SIG-M5 treated with dmso at 0.1 percent for 504 hours (cell line): ENCODE data around the gene KIF26B.
"Not testable (repeated sequence)": the region's sequence is repeated elsewhere in the genome, so short reads cannot be mapped to it uniquely, and the experiment has no call there.

Experiments used
- DNase-seq: peaks from one replicate; lab custom pipeline; 2025; ENCODE audit not compliant: unreplicated experiment; lab: John Stamatoyannopoulos, UW

The KIF26B gene

DNA sequence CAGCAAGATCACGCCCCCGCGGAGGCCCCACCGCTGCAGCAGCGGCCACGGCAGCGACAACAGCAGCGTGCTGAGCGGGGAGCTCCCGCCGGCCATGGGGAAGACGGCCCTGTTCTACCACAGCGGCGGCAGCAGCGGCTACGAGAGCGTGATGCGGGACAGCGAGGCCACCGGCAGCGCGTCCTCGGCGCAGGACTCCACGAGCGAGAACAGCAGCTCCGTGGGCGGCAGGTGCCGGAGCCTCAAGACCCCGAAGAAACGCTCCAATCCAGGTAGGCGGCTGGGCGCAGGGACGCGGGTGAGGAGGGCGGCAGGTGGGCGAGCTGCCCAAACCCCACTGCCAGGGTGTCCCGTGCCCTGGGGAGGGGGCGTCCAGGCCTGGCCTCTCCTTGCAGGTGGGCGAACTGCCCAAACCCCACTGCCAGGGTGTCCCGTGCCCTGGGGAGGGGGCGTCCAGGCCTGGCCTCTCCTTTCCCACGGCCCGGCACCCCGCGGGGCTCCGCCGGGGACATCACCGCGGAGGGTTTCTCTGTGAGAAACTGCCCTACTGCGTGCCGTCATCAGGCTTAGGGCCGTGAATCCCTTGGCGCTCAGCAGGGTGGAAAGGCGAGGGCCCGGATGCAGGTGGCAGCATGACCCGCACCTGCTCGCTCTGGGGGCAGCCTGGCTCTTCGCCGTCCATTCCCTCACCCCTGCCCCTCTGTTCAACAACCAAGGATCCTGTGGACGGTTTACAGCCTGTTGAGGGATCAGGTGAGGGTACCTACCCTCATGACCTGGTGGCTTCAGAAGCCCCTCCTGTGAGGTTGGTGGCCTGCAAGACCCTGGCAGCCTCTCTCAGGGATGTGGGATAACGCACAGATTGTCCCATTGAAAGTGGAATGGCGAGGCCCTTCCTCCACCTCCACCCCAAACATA, 534.0 kb downstream of the KIF26B start:
- DNase-seq: no peak

DNA sequence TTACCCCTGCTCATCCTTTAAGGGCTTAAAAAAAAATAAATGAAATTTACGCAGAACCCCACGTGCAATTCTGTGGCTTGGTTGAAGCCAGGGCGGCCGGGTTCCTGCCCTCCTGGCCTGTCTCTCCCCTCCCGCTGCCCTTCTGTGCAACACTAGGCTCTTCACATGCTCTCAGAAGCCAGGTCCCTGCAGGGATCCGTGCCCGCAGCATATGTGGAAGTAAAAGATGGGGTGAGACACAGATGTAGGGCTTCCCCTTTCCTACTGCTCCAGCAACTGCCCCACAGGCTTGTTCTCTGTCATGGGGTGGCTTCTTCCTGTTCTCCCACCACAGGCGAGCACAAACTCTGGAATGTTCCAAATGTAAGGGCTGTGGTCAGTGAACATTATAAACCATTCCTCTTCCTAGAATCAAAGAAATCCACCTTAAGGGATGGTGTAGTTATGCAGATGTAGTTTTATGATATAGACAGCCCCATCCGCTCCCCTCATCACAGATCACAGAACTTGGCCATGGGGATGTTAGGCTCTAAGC, 535.4 kb downstream of the KIF26B start:
- DNase-seq: peak; percentile 57

GRCh38 chr1:245690946-245691541, 536.3 kb downstream of the KIF26B start:
- no peak for DNase-seq

DNA sequence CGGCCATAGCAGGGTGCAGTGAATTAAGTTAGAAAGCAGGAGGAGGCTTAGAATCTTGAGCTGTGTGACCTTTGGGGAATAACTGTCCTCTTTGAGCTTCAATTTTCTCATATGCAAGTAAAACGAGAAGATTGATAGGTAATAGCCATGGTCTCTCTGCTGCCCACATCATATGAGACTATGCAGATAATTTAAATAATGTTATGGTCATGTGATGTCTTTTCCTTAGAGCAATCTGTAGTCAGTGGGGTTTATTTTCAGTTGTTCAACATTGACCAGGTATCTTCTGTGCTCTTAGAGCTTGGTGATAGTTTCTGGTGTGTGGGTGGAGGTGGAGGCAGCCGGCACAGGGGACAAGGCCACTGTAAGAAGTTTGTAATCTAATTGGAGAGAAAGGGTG, 537.1 kb downstream of the KIF26B start:
- no peak for DNase-seq

GRCh38 chr1:245692318-245692717, 537.5 kb downstream of the KIF26B start:
- DNase-seq: no peak

- DNase-seq: no peak
Measured at GRCh38 chr1:245693116-245693793, 538.5 kb downstream of the KIF26B start.

- no peak for DNase-seq
Measured at GRCh38 chr1:245693941-245694752, 539.4 kb downstream of the KIF26B start.

DNA sequence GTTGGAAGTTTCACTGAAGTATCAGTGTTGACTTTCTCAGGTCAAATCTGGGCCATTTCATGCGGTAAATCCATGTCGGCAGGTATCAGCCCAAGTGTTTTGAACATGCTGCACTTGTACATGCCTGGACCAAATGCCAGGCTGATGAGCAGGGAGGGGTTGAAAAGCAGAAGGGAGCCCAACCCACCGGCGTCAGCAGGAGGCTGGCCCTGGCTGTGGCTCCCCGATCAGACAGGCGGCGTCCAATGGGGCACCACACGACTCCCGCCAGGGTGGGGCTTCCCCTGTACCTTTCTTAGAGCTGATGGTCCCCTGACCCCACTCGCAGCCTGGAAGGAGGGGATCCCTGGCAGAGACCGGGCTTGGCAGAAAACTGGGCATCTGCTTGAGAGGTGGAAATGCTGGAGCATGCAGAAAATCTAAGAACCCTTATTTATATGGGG, 540.0 kb downstream of the KIF26B start:
- no peak for DNase-seq

DNA sequence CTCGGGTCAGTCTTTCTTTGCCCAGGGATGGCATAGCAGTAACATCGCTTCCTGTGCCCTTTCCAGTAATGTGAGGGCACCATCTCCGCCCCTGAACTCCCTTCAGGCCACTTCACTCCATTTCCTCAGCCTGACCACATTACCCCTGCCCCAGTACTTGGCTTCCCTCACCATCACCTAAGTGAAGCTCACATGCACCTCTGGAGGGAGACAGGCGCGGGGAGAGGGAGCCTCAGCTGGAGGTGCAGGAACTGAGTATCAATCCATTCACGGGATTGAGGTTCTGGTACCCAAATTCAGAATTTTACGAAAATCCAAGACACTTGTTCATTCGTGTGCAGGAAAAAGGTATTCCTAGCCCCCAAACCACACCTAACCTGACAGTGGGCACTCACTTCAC, 540.4 kb downstream of the KIF26B start:
- DNase-seq: no peak

DNA sequence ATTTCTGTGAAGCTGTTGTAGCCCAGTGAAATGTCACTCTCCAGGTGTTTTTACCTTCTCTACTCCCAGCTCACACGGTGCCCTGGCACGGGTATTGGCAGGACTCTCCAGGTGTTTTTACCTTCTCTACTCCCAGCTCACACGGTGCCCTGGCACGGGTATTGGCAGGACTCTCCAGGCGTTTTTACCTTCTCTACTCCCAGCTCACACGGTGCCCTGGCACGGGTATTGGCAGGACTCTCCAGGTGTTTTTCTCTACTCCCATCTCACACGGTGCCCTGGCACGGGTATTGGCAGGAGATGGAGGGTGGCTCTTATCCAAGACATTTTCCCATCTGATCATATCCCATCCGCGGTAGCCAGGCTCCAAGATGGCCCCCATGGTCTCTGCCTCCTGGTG, 540.9 kb downstream of the KIF26B start:
- DNase-seq: not testable (repeated sequence)

DNA sequence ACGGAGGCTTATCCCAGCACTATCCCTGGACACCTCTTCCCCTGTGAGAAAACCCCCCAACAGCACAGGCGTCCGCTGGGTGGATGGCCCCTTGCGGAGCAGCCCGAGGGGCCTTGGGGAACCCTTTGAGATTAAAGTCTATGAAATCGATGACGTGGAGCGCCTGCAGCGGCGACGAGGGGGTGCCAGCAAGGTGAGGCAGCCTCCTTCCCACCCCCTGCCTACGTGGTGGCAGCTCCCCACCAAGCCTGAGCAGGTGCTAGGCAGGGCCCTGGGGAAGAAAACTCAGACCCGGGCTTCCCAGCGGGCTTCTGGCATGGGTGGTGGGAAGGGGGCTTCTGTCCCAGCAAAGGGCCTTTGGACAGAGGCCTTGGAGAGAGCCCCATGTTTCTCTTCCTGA, 543.3 kb downstream of the KIF26B start:
- no peak for DNase-seq

- DNase-seq: no peak
Measured at GRCh38 chr1:245698860-245699259, 544.1 kb downstream of the KIF26B start.

DNA sequence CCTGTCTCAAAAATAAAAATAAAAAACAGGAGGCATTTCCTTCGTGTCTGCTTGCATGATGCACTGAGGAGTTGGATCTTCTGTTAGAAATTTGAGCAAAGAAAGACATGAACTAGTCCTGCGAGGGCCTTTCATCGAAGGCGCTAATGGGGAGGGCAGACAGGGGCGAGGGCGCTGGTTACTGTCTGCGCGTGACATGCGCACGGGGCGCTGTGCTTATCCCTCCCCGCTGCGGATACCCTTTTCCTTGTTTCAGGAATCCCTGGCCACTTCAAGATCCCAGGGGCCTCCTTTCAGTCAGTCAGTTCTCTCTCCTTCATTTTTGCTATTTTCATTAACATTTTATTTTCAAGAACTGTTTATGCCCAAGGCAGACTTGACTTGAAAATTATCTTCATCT, 545.8 kb downstream of the KIF26B start:
- no peak for DNase-seq

DNA sequence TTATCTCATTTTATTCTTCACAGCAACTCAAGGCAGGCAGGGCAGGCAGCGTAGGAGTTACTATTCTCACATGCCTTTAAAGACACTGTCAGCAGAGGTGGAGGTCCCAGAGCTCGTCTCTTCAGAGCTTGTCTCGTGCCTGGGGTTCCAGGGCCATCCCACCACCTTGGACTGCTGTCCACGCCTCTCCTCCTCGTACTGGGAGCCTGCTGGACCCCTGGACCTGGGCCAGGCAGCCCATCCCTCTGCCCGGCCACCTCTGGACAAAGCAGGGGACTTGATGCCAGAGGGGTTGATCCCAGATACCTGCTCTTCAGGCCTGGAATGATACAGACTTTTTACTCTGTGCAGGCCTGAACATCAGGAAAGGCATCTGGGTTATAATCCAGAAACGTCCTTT, 546.8 kb downstream of the KIF26B start:
- DNase-seq: no peak

DNA sequence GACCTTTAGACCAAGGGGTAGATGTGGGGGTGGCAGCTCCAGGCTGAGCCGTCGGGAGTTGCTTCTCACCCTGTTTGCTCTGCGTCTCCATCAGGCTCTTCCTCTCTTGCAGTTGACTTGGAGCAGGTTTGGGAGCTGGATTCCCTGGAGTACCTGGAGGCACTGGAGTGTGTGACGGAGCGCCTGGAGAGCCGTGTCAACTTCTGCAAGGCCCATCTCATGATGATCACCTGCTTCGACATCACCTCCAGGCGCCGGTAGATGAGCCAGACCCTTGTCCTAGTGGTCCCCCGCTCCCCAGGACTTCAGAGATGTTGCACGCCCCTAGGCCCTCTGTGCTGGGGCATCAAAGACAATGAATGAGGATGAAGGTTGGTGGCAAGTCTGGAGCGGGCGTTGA, 547.6 kb downstream of the KIF26B start:
- DNase-seq: no peak

DNA sequence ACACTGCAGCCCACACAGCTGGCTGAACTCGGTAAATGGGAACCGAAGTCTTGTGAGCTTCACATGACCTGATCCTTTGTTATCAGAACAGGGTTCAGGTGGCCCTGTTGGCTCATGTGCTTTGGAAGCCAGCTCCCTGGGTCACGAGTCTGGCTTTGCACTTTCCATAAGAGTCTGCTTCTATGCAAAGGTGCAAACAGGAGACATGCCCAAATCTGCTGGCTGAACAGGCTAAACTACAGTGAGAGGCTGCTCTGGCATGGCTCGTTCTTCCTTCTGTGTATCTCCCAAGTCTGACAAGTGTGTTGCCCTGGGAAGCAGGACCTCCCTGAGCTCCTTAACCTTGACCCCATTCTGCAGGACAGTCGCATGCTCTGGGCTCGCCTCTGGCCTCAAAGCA, 549.6 kb downstream of the KIF26B start:
- no peak for DNase-seq

GRCh38 chr1:245704765-245705164, 550.0 kb downstream of the KIF26B start:
- DNase-seq: no peak

DNA sequence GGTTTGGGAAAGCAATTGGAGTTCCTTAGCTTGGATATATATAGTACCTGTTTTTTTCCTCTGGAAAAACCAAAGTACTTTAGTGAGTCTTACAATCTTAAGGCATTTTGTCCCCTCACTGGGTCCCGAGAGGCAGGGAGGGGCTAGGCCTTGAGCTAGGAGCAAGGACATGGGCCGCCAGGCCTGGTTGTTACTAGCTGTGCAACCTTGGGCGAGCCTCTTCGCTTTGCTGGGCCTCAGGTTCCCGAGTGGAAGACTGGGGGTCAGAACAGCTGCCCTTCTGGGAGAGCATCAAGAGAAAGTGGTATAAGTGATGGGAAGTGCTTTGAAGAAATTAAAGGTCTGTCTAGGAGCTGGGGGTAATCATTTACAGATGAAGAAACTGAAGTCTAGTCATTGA, 553.2 kb downstream of the KIF26B start:
- DNase-seq: no peak

DNA sequence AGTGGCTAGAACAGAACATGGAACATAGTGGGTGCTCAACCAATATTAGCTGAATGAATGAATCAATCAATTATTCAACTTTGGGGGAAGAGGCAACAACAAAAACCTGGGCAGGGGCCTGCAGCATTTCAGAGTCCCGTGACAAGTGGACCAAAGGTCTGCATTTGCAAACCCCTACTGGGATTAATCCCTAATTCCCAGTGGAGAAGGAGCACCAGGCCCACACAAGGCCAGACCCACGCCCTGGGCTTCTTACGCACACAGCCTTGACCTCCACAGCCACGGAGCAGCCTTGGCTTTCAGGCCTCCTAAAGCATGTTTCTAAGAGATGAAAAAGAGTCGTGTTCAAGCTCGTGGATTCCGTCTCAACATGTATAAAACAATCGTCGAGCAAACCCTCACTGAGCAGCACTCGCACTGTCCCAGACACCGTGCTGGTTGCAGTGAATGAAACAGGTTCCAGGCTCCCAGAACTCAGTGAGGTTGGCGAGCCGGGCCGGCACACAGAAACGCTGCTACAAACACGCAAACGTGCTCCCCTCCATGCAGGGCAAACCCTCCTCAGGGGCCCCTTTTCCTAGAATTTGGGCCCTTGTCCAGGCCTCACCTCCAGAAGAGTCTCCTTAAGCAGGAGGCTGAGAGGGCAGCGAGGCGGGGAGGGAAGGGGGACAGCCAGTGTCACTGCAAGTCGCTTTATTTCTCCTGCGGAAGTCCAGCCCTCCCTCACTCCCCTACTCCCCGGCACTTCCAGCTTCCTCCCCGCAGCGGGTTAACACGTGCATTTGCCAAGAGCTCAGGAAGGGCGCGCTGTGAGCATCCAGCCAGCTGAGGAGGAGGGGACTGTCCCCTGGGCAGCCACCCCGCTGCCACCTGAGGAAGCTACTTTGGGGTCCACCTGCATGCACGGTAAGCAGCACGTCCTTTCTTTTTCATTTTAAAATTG, 556.4 kb downstream of the KIF26B start:
- no peak for DNase-seq

DNA sequence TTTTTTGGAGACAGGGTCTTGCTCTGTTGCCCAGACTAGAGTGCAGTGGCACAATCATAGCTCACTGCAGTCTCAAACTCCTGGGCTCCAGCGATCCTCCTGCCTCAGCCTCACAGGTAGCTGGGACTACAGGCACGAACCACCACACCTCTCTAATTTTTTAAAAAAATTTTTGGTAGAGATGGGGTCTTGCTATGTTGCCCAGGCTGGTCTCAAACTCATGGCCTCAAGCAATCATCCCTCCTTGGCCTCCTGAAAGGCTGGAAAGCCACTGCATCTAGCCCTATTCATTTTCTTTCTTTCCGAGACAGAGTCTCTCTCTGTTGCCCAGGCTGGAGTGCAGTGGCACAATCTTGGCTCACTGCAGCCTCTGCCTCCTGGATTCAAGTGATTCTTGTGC, 559.2 kb downstream of the KIF26B start:
- not testable (repeated sequence) for DNase-seq
